ENCODE measurements around the gene SFI1.

GRCh38 chr22:31630331-31631329 lies 134.3 kb downstream of the SFI1 start:
- TF ChIP-seq, protein P1, sequence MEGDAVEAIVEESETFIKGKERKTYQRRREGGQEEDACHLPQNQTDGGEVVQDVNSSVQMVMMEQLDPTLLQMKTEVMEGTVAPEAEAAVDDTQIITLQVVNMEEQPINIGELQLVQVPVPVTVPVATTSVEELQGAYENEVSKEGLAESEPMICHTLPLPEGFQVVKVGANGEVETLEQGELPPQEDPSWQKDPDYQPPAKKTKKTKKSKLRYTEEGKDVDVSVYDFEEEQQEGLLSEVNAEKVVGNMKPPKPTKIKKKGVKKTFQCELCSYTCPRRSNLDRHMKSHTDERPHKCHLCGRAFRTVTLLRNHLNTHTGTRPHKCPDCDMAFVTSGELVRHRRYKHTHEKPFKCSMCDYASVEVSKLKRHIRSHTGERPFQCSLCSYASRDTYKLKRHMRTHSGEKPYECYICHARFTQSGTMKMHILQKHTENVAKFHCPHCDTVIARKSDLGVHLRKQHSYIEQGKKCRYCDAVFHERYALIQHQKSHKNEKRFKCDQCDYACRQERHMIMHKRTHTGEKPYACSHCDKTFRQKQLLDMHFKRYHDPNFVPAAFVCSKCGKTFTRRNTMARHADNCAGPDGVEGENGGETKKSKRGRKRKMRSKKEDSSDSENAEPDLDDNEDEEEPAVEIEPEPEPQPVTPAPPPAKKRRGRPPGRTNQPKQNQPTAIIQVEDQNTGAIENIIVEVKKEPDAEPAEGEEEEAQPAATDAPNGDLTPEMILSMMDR (IDR thresholded peaks at IDR 0.05): no peak
- TF ChIP-seq POLR2AphosphoS5 (IDR thresholded peaks at IDR 0.05): peak in 3 of 4 donors; percentile 27 to 59 (median 42)
